NOMO-1 treated with DMSO at 0.1 percent for 48 hours (cell line): ENCODE results near the gene MEP1B.
"Not testable (repeated sequence)": the region's sequence is repeated elsewhere in the genome, so short reads cannot be mapped to it uniquely, and the experiment has no call there.

Experiments
- DNase-seq: peaks from one replicate; lab custom pipeline; 2025; ENCODE audit not compliant: unreplicated experiment; lab: John Stamatoyannopoulos, UW

Gene MEP1B

DNA sequence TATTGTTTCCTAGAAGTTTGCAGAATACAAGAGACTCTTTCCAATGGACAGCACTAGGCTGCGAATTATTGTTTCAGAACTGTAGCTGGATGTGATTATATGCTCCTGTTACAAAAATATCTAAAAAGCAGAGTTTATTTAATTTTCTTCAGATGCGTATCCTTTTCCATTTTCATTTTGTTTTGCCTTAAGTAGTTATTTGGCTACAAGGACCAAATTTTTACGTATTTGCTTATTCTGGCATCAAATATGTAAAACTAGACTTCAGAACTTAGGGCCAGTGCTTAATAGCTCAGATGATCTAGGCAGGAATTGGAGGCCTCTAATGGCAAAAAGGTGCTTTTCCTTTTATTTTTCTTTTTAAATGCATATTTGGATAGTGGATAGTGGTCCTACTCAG, 18.7 kb downstream of the MEP1B start:
- no peak for DNase-seq

DNA sequence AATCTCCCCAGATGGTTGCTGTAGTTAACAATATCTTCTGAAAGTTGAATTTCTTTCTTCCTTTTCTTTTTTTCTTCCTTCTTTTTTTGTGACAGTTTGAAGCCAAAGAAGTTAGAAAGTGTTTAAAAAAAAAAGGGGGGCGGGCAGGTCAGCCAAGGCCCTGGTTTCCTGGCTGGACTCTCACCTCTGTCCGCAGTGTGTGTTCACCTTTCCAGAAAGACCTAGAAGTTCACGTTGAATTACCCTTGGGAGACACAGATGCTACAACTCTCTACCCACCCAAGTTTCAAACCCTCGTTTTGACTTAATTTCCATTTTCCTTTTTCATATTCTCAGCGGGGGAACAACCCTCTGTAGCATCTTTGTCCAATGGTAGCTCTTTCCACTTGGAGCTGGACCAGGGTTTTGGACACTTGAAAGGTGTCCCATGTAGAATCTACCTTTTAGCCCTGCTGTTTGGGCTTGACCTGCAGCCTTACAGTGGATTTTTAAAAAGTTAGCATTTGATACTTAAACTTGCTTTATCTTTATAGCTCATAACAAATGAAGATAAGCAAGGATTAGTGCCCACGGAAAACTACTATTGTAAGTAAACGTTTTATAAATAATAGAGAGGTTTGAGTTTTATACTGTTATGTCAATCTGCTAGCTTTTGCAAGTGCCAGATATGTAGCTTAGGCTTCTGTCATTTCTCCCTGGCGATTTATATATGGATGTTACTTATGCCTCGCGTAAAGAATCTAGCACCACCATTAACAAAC, 20.0 kb downstream of the MEP1B start:
- DNase-seq = no peak

DNA sequence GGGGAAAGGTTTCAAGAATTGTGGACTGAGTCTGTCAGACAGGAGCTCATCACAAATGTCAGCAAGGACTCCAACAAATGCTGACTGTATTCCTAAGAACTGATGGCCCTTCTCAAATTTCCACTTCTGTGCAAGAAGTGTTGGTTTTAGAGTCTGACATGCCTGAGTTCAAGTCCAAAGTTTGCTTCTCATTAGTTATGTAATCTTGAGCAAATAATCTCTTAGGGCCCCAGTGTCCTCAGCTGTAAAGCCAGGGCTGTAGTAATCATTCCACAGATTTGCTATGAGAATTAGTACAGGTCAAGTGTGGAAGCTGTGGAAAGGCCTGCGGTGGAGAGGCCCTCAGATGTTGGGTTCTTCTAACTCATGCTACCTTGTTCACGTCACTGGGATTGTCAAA, 23.9 kb downstream of the MEP1B start:
- DNase-seq = no peak

DNA sequence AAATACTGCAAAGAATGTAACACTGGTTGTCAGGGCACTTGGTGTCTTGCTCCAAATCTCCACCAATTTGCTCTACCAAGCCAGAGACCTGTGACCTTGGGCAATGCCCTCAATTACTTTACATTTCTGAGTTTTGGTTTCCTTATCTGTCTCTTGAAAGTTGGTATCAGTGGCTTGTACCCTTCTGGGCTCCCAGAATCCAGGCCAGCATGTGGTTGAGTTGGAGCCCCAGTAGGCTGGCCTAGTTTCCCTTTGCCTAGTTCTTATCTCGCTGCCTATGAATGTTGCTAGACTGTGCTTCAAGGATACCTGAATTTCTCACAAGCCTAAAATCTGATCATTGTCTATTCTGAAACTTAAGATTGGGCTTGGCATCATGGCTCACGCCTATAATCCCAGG, 26.6 kb downstream of the MEP1B start:
- no peak for DNase-seq

DNA sequence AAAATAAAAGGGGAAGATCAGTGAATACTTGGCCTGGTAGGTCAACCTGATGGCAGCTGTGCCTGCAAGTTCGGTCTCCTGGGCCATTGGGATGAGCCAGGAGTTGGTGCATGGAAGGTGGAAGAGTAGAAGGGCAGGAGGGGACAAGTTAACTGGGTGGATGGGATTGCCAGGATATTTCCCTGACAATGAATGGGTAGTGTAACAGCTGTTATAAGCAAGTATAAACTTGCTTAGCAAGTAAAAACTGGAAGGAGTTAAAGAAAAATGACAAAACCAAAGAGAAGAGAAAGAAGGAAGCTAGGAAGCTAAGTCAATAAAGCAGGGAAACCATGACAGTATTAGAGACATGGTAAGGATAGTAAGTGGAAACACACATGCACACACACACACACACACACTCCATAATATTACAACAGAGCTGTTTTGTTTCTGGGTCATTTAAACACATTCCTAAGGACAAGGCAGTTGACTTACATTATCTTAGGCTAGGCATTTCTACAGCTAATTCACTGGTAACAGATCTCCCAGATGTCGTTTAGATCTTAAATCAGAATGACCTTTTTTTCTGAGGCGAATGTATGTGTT, 29.7 kb downstream of the MEP1B start:
- DNase-seq = no peak

DNA sequence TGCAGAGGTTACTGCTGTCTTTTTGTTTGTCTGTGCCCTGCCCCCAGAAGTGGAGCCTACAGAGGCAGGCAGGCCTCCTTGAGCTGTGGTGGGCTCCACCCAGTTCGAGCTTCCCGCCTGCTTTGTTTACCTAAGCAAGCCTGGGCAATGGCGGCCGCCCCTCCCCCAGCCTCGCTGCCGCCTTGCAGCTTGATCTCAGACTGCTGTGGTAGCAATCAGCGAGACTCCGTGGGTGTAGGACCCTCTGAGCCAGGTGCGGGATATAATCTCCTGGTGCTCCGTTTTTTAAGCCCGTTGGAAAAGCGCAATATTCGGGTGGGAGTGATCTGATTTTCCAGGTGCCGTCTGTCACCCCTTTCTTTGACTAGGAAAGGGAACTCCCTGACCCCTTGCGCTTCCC, 43.5 kb downstream of the MEP1B start:
- not testable (repeated sequence) for DNase-seq

DNA sequence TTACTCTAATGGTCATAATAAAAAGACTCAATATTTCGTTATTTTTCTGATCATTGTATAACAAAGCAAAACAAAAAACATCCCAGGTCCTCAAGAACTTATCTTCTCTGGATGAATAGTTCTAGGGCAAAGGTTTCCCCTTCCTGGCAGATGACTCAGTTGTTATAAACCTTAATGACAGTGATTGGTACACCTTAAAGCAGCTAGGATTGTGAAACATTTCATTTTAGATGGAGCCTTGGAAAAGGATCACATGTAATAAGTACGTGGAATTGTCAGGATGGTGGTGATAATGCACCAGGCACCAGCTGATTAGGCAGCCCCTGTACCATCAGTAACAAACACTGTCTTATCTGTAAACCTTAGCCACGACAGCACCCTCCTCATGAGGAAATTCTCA, 47.2 kb downstream of the MEP1B start:
- no peak for DNase-seq

DNA sequence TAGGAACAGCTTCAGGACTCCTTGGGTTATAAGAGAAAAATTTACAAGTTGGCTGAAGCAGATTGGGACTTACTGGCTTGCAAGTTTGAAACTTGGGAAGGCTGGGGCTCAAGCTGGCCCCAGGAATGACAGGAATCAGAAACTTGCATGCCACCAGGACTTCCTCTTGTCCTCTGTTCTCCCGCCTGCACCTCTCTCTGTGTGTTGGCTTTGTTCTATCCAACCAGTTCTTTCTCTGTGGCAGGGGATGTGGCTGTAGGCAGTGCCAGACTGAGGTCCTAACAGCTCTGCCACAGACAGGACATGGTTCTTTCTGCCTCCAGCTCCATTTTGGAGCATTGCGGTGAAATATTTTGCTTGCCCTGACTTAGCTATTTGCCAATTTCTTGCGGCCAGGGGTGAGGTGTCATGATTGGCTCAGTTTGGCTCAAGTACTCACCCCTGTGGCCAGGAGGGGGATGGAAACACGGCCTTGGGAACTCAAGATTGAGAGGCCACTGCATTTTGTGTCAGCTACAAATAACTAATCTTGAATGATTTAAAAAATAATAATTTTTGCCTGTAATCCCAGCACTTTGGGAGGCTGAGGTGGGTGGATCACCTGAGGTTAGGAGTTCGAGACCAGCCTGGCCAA, 48.9 kb downstream of the MEP1B start:
- DNase-seq = no peak

DNA sequence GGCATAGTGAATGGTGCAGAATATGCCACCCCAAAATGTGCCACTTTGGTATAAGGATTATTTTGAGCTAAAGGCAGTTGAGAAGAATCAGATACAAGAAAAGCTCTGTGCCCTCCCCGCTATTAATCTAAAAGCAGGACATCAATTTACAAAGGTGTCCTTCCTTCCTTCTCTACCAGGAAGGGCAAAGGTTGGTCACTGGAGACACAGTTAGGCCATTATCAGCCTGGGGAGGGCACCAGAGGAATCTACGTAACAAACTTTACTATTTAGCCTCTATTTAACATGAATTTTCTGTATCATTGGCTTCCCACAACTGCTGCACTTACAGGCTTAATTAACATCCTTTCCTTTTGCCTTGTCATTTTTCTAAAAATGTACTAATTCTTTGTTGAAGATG, 52.6 kb downstream of the MEP1B start:
- no peak for DNase-seq

DNA sequence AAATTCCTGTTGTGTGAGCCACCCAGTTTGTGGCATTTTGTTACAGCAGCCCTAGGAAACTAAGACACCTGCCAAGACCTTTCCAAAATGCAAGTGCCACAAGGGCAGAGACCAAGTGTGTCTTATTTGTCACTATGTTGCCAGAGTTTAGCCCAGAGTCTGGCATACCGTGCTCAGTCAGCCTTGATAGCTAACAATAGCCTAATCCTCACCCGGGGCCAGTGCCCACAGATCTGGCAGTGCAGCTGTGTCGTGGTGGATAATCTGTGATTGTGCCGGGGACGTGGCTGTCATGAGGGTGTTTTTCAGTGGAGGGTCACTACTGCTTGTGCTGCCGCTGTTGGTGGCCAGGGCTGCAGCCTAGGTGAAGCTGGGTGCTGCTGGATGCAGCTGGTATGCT, 53.5 kb downstream of the MEP1B start:
- DNase-seq = no peak

DNA sequence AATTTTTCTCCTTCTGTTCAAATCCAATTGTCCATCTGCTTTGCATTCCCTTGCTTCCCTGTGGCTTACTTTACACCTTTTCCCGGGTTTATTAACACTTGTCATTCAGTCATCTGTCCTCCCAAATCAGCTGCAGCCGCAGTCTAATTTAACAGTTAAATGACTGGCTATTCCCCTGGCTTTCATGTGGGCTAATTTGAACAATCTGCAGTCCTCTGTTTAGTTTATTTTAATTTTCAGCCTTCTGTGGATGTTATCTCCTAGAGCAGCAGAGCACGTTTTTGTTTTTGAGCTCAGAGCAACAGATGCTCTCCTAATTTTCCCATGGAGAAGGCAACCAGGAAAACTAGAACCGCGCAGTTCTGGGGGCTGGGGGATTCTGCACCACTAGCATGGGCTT, 55.0 kb downstream of the MEP1B start:
- DNase-seq = no peak

DNA sequence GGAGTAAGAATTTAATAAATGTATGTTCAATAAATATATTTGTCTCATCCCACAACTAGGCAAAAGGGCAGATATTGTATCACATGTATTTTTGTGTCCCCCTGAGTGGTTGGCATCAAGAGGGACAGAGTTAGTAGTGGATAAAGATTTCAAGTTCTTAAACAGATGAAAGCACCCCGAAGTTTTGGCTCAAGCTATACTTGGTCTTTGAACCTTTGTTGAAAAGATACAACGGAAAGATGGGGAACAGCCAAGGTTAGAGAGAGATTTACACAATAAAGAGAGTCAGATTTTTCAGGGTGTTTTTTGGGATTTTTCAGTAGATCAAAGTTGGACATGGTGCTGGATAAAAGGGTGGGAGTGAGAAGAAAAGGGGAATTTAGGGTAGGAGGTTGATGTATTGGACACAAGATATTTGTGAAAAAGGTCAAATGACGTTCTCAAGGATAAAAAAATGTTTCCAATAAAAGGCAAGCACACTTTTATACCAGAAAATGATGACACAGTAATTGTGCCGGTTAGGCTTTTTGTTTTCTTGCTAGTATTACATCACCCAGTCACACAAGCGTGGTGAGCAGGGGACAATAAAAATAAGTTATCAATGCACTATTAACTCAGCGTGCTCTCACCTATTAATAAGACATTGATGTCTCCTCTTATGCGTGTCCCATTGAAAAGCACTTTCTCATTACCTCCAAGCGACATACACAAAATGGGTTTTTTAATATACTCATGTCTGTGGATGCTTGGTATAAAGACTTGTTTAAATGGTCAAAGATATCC, 59.5 kb downstream of the MEP1B start:
- no peak for DNase-seq

DNA sequence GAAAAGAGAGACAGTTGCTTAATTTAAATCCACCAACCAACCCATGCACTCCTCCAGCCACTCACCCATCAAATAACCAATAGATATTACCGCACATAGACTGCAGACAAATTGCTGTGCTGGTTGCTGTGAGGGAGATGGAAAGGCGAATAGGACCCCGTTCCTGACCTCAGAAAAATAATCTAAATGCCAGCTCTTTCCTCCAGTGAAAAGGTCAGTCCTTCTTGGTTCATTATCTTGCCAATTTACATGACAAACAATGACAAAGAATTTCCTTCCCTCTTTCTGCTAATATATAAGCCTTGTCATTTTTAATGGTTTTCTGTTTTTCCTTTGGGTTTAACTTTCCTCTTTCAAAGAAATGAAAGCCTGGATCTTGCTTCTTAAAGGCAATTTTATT, 61.6 kb downstream of the MEP1B start:
- DNase-seq = no peak

DNA sequence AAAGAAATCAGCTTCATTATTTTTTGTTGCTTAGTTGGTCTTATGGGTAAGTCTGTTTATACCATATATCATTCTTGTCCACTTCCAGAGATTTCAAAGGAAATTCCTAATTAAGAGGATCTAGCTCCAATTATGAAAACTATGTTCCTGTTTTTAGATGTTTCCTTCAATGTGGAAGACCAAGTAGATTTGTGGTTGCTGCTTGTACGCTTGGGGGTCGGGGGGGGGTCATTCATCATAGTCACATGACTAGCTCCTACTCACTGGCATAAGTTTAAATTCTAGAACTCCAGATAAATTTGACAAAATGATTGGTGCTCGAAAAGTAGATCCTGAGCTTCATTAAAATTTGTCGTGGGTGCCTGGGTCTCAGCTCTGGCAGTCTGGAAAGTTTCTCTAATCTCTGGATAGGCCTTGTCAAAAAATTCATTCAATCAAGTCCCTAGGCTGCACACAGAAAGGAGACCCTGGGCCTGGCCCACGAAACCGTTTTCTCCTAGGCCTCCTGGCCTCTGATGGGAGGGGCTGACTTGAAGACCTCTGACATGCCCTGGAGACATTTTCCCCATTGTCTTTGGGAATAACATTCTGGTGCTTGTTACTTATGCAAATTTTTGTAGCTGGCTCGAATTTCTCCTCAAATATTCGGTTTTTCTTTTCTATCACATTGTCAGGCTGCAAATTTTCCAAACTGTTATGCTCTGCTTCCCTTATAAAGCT, 62.5 kb downstream of the MEP1B start:
- DNase-seq = no peak

DNA sequence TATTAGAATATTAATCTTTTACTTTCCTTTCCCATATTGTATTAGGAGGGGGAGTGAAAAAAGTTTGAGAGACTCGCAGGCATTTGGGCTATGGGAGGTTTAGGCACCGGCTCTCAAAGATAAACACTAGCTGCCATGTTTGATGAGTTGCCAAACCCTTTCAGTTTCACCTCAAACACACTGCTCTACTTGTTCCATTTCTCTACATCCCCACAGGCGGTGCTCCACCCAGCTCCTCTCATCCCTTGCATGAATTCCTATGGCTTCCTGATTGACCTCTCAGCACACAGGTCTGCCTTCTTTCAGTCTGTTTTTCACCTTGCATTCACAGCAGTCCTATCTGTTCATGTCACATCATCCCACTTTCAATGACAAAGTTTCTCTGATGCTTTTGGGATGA, 65.7 kb downstream of the MEP1B start:
- no peak for DNase-seq

DNA sequence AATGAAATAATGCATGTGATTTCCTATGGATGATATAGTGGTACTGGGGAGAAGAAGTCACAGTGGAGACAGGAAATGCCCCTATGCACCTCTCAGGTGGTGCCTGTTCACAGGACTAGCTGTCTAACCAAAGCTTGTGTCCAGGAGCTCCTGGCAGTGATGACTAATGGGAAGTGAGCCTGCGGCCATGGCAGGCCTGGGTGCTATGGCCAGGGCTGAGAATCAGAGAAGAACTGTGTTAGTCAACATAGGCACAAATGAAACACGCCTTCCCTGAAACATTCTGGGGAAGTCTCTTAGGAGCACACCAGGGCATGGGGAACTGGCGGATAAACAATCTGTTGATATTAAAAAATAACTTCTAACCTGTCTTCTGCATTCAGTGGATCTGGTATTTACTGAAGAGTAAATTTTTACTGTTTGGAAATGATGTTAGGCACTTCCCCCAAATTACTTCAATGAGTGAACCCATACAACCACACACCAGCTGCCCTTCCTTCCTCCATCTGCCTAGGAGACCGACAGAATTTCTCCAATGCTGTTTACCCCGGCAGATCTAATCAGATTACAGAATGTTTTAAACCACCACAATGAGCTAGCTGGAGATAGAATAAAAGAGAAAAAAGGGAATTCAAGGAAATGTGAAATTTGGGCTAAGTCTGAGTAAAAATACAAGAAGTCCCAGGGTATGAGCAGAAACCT, 67.4 kb downstream of the MEP1B start:
- peak; percentile 32 for DNase-seq

DNA sequence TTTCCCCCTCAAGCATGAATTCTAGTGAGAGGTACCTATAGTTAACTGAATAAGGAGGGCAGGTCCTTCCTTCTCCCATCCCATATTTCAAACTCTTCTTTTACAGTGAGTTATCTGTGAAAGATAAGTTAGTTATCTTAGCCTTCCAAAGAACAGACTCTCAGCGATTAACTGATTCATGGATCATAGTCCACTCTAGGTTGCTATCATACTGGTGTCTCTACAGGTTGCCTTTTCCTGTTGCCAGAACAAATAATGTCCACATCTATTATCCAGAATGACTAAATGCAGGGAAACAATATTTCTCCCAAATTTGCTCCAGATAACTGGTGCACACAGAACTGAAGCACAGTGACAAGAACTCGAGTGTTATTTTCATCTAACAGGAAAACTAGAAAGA, 68.3 kb downstream of the MEP1B start:
- DNase-seq = no peak

DNA sequence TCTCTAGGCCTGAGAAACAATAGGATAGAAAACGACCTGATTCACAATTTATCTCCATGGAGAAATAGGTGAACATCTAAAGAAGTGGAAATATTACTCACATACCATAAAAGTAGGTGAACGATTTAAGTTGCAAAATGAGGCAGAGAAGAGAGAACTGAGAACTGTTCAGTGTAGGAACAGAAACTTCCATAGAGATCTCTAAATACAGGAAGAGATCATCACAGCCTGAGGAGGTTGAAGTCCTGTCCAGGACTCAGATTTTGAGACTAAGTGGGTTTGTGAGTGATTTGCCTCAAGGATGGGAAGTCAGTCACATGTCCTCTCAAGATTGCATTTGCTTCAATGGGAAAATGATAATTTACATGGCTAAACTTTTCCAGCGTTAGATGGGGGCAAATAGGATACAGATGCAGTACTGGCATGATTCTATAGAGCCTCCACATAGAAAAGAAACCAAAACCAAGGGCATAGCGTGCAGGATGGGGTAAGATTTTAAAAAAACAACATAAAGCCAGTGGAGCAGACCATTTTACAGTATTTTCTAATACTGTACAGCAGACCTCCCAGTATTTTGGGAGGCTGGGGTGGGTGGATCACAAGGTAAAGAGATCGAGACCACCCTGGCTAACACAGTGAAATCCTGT, 68.8 kb downstream of the MEP1B start:
- peak; percentile 50 for DNase-seq

DNA sequence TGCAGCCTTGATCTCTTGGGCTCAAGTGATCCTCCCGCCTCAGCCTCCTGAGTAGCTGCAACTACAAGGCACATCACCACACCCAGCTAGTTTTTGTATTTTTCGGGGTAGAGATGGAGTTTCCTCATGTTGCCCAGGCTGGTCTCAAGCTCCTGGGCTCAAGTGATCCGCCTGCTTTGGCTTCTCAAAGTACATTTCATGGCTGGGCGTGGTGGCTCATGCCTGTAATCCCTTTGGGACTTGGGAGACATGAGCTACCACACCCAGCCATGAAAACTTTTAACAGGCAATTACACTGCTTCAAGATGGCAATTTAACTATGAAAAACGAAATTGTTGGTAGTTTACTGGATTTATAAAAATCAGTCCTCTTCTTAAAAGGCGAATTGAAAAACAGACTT, 69.7 kb downstream of the MEP1B start:
- no peak for DNase-seq

DNA sequence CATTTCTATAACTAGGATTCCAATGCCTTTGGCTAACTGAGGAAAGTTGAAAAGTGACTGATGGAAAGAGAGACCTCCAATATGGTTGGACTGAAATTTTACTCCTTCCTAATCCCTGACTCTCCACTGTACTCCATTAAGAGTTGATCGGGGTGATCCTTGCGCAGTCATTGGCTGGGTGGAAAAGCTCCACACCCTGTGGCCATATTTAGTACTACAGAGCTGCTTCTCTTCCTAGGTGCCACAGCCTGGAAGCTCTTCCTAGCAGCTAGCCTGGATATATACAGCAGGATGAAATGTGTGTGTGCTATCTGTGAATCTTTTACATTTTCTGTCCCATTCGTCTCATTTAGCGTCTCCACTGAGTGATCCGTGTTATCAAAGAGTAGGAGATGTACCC, 71.2 kb downstream of the MEP1B start:
- DNase-seq = no peak
